ENCODE data around the gene ANKRD63. TPM values are rescaled to one million over a fixed set of nuclear protein-coding genes. Genes with fewer than 3 reads are reported as not detected.

The ANKRD63 gene
- total and polyA plus RNA-seq, 9 of the 15 experiments (the other 6 are each of a cell fraction or from before 2014, with no cell fraction given): 1.3 to 2.0 (median 1.8) TPM; not detected in 6

GRCh38 chr15:40303576-40303975 is 20.7 kb upstream of the ANKRD63 start:
- H3K27me3 ChIP-seq (ENCODE audit: control insufficient read depth in 2 of 2, insufficient read depth in 2 of 2, low read length in 2 of 2): no peaks in the 10 kb centered on the region
- H4K20me1 ChIP-seq (replicated peaks; ENCODE audit: control insufficient read depth, insufficient read depth, low read length): no peaks in the 10 kb centered on the region
- in situ Hi-C loops (cut with MboI) (no loop called here), intact Hi-C loops (cut with micrococcal nuclease) (no loop called here)
- H3K9me1 ChIP-seq (ENCODE audit: control insufficient read depth, insufficient read depth, low read length): no peaks in the 10 kb centered on the region
- WGBS (ENCODE audit: insufficient coverage, low coverage, missing lambda C conversion rate): 32% methylated on average over 2 of the region's 2 CpGs
- H3K4me1 ChIP-seq (replicated peaks in 1 of 2; ENCODE audit: control insufficient read depth in 2 of 2, insufficient read depth in 2 of 2, low read length in 2 of 2): peaks cover 29 to 43% of the 10 kb centered on the region in 2 experiments
- no peak for DNase-seq (ENCODE audit: extremely low read depth in 1 of 4, low spot score in 3 of 4)
- H3K4me2 ChIP-seq (ENCODE audit: insufficient read depth, low read length): no peak overlapping the region
- CTCF ChIA-PET (ENCODE audit: low intra/inter-chr PET ratio): no interaction called here
- ATAC-seq: no peak
- no peak overlapping the region for H3K4me3 ChIP-seq
- H3K27ac ChIP-seq (ENCODE audit: extremely low read depth, low read depth, low read length): no peak overlapping the region
- no peak overlapping the region for H2AFZ ChIP-seq (ENCODE audit: low read depth, low read length)
- H3K36me3 ChIP-seq (ENCODE audit: control insufficient read depth, insufficient read depth, low read length): no peaks in the 10 kb centered on the region
- POLR2A ChIA-PET: no interaction called here
- no peaks in the 10 kb centered on the region for H3K79me2 ChIP-seq (ENCODE audit: control insufficient read depth, insufficient read depth, low read length)
- no TSS peak for BruUV-seq (replicated peaks)
- H3K9me3 ChIP-seq (replicated peaks; ENCODE audit: control insufficient read depth, insufficient read depth, low read depth, low read length): no peaks in the 10 kb centered on the region
- H3K9ac ChIP-seq (ENCODE audit: insufficient read depth in 1 of 2, low read depth in 2 of 2, low read length in 2 of 2): no peak overlapping the region
- FAIRE-seq: no peak
- no peak for TF ChIP-seq BRF1 (IDR thresholded peaks at IDR 0.05; ENCODE audit: borderline replicate concordance, extremely low read depth, insufficient read length)
- no peak for TF ChIP-seq WHSC1 (IDR thresholded peaks at IDR 0.05; ENCODE audit: low read length)
- no peak for TF ChIP-seq E2F4 (CRISPR knock-in tag; IDR thresholded peaks at IDR 0.05; ENCODE audit: low read depth)
- TF ChIP-seq MEF2D (tag; conservative IDR thresholded peaks at IDR 0.05; ENCODE audit: low read depth): no peak
- no peak for TF ChIP-seq ZNF197 (CRISPR knock-in tag; IDR thresholded peaks at IDR 0.05; ENCODE audit: low read depth)
- no peak for TF ChIP-seq TAF7 (tag; IDR thresholded peaks at IDR 0.05)
- TF ChIP-seq NR4A1 (CRISPR knock-in tag; IDR thresholded peaks at IDR 0.05): no peak
- TF ChIP-seq NR4A1 (tag; IDR thresholded peaks at IDR 0.05): no peak
- no peak for TF ChIP-seq ESRRB (CRISPR knock-in tag; IDR thresholded peaks at IDR 0.05; ENCODE audit: borderline replicate concordance)
- no peak for TF ChIP-seq ZNF398 (CRISPR knock-in tag; IDR thresholded peaks at IDR 0.05)
- TF ChIP-seq IRF2 (CRISPR knock-in tag; IDR thresholded peaks at IDR 0.05): no peak
- no peak for TF ChIP-seq ZNF511 (CRISPR knock-in tag; IDR thresholded peaks at IDR 0.05)
- no peak for TF ChIP-seq DDX20 (tag; IDR thresholded peaks at IDR 0.05; ENCODE audit: low read depth)
- no peak for TF ChIP-seq KDM5B (IDR thresholded peaks at IDR 0.05; ENCODE audit: insufficient replicate concordance, low read depth, low read length)
- TF ChIP-seq SMARCB1 (IDR thresholded peaks at IDR 0.05; ENCODE audit: insufficient read length, low read depth): no peak
- TF ChIP-seq POLR3G (IDR thresholded peaks at IDR 0.05; ENCODE audit: extremely low read depth, insufficient read length, insufficient replicate concordance): no peak
- no peak for TF ChIP-seq ARNT (IDR thresholded peaks at IDR 0.05)
- no peak for TF ChIP-seq DEAF1 (CRISPR knock-in tag; IDR thresholded peaks at IDR 0.05)
- TF ChIP-seq ZNF184 (CRISPR knock-in tag; IDR thresholded peaks at IDR 0.05): no peak
- no peak for TF ChIP-seq SRSF3 (IDR thresholded peaks at IDR 0.05; ENCODE audit: insufficient read depth, low read length)

Data from K562 (cell line).